CMK (cell line): ENCODE results near the gene NBDY.
"Not testable (repeated sequence)": the region's sequence is repeated elsewhere in the genome, so short reads cannot be mapped to it uniquely, and the experiment has no call there.

Source experiments
- DNase-seq: peaks from one replicate; pipeline ENCODE4 v3.0.0-alpha.2; 2010; ENCODE audit warnings: low read depth

NBDY gene

GRCh38 chrX:56729152-56729850, at the start of gene NBDY:
Gene NBDY, plus strand, starts transcription at chrX:56729243. Its CDS starts 111 bp downstream, at chrX:56729354.
- DNase-seq: no peak

- DNase-seq: not testable (repeated sequence)
Observed at GRCh38 chrX:56704530-56704929, 24.5 kb upstream of the NBDY start.

- no peak for DNase-seq
Observed at GRCh38 chrX:56726605-56727004, 2.4 kb upstream of the NBDY start.

- no peak for DNase-seq
Observed at GRCh38 chrX:56727531-56727930, 1.5 kb upstream of the NBDY start.

- DNase-seq: no peak
Observed at GRCh38 chrX:56728321-56728720, 722 bp upstream of the NBDY start.

GRCh38 chrX:56728752-56729151, 291 bp upstream of the NBDY start:
- DNase-seq: no peak

- no peak for DNase-seq
Observed at GRCh38 chrX:56733459-56734046, 4.5 kb downstream of the NBDY start.

GRCh38 chrX:56736219-56736618, 7.2 kb downstream of the NBDY start:
- DNase-seq: no peak

- DNase-seq: no peak
Observed at GRCh38 chrX:56738670-56739069, 9.6 kb downstream of the NBDY start.

- DNase-seq: no peak
Observed at GRCh38 chrX:56744996-56745395, 16.0 kb downstream of the NBDY start.

- no peak for DNase-seq
Observed at GRCh38 chrX:56746996-56747395, 18.0 kb downstream of the NBDY start.

GRCh38 chrX:56751071-56751470, 22.0 kb downstream of the NBDY start:
- no peak for DNase-seq

GRCh38 chrX:56757327-56757726, 28.3 kb downstream of the NBDY start:
- DNase-seq: no peak

- DNase-seq: no peak
Observed at GRCh38 chrX:56758456-56758855, 29.4 kb downstream of the NBDY start.

GRCh38 chrX:56759736-56760409, 30.8 kb downstream of the NBDY start:
- DNase-seq: no peak

GRCh38 chrX:56760410-56761124, 31.5 kb downstream of the NBDY start:
- DNase-seq: not testable (repeated sequence)

GRCh38 chrX:56761167-56761566, 32.1 kb downstream of the NBDY start:
- no peak for DNase-seq

- DNase-seq: no peak
Observed at GRCh38 chrX:56762220-56762619, 33.2 kb downstream of the NBDY start.

- no peak for DNase-seq
Observed at GRCh38 chrX:56762707-56763555, 33.9 kb downstream of the NBDY start.

- DNase-seq: no peak
Observed at GRCh38 chrX:56763556-56764152, 34.6 kb downstream of the NBDY start.
